Activated naive CD4-positive, alpha-beta T cell treated with anti-CD3 and anti-CD28 coated beads, Interleukin-2, amount 50 U/mL, for 16 hours (primary cell): ENCODE data around the gene CCDC158.
"Not testable (repeated sequence)": the region's sequence is repeated elsewhere in the genome, so short reads cannot be mapped to it uniquely, and the experiment has no call there.

Experiments used
- DNase-seq: peaks from one replicate; pipeline ENCODE4 v3.0.0-alpha.2; 2020

CCDC158 gene

DNA sequence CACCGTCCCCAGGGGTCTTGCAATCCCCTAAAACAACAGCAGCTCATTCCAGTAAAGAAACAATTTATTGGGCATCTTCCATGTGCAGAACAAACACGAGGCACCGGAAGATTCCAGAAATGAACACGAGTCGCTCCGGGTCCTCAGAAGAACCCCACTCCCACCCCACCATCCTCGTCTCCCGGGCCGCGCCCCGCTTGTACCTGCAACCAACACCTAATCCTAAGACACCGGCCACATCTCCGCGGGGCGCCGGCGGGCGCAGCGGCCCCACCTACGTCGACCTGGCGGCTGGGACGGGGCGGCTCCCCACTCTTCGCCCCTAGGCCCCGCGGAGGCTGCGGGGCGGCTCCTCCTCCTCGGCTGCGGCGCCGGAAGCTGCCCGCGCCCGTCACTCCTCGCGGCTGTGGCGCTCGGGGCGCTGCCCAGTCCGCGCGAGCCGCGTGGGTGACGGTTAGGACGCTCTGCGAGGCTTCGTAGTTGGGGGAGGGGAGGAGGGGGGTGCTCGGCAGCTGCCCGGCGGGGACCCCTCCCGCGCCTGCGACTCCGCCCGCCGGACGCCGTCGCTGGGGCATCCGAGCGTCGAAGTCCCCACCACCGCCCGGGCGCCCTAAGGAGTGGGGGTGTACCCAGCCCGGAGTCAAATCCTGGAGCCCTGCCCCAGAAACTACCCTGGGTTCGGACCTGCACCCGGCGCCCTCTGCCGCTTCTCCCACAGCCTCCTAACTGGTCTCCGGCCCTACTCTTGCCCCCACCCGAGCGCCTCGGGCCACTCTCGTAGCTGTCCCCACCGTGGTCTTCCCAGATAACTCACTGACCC, at the start of gene CCDC158:
Gene CCDC158, minus strand, starts transcription at position 380 of the 820 bp plus-strand sequence. CDS start 17,934 bp downstream, outside the sequence.
- DNase-seq: peak; percentile 17

DNA sequence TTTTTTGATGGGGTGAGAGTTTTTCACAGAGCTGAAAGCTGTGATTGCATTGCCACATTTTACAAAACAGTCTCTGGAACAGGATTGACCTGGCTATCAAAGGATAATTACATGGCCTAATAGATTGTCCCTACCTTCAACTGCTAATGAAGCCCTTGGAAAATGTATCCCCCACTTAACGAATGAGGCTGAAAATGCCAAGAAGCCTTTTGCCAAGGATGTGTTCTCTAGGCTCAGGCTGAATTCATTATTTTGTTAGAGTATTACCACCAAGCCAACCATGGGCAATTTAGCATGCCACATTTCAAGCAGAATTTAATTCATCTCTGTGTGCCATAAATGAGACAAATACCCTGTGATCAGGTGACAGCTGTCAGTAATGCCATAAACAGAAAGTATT, 49.6 kb upstream of the CCDC158 start:
- DNase-seq: no peak

DNA sequence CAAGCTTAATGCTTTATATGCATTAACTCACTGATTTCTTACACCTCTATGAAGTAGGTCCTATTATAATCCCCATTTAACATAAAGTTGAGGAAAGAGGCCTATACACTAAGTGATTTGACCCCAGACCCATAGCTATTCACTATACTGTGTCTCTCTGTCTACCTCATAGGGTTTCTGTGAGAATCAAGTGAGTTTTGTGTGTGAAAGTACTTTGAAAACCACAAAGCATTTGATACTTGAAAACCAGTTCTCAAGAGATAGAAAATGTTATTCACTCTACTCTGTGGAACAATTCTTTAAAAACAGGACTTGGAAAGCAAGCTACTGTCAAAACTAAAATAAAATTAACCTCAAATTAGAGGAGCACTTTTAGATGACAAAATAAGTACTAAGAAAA, 49.1 kb upstream of the CCDC158 start:
- DNase-seq: no peak

DNA sequence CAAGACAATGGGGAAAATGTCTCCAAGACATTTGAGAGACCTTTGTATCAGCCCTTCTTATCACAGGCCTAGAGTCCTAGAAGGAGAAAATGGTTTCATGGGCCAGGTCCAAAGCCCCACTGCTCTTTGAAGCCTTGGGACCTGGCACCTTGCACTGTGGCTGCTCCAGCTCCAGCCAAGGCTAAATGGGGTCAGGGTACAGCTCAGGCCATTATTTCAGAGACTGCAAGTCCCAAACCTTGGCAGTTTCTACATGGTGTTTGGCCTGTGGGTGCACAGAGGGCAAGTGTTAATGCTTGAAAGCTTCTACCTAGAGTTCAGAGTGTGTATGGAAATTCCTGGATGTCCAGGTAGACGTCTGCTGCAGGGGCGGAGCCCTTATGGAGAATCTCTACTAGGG, 42.6 kb upstream of the CCDC158 start:
- no peak for DNase-seq

DNA sequence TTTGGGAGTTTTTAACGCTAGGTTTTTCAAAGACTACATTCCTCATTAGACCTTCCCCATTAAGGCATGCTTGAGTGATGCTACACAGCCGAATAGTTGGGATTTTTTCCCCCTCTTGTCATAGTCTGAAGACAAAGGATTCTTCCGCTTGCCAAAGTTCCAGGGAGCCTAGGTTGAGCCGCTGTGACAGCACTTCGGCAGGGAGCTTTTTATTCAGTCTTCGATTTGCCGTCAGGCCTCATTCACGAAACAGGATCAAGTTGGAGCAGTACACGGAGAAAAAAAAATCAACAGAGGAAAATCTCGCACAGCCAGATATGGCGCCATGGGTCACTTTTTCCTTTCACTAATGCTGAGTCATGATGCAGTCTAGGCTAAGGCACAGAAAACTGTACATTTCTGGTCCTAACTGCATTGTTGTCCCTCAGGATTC, 38.4 kb upstream of the CCDC158 start:
- DNase-seq: no peak

DNA sequence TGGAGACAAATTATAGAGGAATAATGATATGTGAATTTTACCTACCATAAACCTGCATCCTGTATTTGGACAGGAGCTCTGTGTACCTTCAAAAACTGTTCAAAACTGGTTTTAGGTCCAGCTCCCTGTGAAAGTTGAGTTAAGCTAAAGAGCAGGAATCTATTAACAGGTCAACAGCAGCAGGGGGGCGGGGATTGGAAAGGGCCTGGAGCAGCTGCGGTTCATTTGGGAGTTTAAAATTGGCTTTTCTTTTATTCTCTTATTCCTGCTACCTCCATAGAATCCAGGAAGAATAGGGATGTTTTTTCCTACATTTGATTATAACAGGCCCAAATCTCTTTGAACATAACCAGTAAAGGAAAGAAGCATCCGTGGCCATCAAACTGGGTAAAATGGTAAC, 37.9 kb upstream of the CCDC158 start:
- DNase-seq: no peak

DNA sequence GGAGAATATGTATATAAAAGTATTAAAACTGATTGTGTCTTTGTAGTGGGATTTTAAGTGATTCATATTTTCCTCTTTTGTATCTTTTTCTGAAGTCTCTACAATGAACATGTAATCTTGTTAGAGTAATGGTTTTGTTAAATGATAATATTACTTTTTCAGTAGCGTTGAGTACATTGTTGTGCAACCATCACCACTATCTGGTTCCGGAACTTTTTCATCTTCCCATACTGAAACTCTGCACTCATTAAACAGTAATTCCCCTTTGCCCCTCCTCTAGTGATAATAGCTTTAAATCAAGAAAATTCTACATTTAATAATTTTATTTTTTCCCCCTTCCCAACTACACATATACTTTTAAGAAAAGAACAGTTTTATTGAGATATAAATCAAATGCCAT, 37.4 kb upstream of the CCDC158 start:
- no peak for DNase-seq

DNA sequence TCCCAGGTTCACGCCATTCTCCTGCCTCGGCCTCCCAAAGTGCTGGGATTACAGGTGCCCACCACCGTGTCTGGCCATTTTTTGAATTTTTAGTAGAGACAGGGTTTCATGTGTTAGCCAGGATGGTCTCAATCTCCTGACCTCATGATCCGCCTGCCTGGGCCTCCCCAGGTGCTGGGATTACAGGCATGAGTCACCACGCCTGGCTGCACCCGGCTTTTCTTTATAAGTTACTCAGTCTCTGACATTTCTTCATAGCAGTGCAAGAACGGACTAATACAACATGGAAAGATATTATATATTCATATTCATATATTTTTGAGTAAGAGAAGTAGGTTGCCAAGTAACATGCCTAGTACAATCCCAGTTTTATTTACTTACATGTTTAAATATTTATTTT, 36.9 kb upstream of the CCDC158 start:
- no peak for DNase-seq

DNA sequence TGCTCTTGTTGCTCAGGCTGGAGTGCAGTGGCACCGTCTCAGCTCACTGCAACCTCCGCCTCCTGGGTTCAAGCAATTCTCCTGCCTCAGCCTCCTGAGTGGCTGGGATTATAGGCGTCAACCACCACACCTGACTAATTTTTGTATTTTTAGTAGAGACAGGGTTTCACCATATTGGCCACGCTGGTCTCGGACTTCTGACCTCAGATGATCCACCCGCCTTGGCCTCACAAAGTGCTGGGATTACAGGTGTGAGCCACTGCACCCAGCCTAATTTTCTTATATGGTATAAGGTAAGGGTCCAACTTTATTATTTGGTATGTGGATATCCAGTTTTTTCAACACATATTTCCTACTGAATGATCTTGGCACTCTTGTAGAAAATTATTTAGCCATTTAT, 33.1 kb upstream of the CCDC158 start:
- not testable (repeated sequence) for DNase-seq

DNA sequence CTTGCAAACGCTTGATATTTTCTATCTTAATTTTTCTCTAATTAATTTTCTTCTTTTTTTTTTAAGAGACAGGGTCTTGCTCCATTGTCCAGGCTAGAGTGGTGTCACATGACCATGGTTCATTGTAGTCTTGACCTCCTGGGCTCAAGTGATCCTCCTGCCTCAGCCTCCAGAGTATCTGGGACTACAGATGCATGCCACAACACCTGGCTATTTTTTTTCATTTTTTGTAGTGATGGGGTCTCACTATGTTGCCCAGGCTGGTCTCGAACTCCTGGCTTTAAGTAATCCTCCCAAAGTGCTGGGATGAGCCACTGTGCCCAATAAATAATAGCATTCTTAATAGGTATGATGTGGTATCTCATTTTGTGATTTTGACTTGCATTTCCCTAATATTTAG, 32.3 kb upstream of the CCDC158 start:
- no peak for DNase-seq

DNA sequence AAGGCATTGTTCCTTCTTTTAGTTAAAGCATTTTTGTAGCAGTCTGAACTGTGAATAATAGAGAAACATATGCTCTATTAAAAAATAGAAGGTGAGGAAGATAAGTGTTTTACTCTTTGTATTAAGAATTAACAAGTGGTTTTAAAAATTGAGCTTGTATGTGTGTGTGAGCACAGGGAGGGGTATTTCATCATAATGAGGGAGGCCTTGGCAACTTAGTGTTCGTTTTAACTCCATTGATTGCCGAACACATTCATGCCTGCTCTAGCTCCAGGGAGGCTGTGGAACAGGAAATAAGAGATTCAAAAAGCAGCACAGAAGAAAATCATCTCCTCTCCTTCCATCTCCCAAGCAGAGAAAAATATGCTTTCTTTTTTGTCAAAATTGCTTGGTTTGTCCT, 28.9 kb upstream of the CCDC158 start:
- no peak for DNase-seq

DNA sequence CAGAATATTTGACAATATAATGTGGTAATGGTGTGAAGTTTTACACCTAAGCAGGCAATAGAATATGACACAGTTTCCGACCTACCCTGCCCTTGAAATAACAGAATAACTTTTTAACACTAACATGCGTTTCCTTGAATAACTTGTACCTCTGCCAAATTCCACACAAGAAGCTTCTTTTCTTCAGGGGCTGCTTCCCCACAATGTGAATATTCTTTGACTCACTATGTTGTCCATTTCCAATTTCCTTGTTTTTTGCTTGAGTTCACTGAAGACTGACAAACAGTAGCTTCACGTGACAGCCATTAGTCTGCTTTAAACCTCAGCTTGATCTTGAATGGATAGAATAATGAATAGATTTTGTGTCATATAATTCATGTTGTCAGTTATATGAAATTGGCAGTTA, 28.4 kb upstream of the CCDC158 start:
- DNase-seq: no peak

DNA sequence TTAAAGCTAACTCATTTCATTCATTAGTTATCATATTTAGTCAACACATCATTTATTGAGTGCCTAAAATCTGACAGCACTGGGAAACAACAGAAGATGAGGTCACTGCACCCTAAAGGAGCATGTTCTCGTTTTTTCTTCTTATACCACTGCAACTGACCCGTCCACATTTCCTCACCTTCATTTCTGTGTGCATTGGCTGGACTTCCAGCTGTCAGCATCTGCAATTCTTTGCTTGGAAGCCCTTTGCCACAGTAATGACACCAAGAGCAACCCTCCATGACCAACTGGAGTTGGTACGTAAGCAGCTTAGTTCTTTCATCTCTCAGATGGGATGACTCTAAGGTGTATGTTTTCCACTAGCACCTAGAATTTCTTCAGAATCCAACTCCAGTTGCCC, 27.3 kb upstream of the CCDC158 start:
- DNase-seq: no peak

DNA sequence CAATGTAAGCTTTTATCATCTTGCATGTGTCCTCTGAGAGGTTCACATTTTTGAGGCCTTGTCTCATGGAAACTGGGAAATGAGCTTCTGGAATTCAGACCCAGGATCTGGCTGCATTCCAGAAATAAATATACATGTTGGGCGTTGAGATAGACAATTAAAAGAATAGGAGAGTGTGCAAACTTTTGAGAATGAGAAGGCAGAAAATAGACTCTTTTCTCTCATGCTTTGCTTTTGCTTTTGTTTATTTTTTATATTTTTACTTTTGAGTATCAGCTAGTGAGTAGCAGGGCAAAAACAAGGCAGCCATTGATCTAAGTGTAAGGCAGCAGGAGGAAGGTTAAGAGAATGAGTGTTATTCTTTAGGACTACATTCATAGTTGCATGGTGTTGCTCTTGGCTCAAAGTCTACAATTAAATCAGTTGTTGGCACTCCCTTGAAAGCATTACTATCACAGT, 26.5 kb upstream of the CCDC158 start:
- no peak for DNase-seq

DNA sequence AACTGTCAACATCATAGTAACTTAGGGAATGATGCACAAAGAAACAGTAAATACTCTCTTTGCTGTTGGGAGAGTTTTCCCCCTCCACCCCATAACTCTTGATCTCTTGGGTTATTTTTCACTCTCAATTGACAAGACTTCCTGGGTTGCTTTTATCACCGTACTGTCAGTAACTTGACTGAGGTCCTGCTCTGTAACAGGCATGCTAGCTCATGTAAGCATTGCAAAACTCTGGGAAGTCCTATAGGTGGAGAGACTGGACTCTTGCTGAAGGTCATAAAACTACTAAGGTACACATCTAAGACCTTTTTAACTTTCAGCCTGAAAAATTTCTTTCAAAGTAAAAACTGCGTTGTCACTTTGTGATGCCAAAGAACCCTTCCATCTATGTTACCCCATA, 25.0 kb upstream of the CCDC158 start:
- DNase-seq: no peak

DNA sequence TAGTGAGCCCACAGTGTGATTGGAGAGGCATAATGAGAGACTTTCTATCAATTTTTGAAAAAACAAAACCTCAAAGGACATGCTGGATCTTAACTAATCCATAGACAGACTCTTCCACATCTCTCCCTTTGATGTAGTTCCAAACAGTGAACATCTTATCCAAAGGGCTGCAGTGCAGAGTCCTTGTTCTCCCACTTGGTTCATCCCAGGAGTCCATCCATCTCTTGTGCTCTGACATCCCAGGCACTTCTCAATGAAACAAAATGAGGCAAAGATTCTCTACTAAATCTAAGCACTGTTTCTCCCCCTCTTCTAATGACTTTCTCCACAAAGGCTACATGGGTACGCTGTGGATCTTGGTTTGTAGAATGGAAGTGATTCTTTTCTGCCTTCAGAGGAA, 22.4 kb upstream of the CCDC158 start:
- no peak for DNase-seq

DNA sequence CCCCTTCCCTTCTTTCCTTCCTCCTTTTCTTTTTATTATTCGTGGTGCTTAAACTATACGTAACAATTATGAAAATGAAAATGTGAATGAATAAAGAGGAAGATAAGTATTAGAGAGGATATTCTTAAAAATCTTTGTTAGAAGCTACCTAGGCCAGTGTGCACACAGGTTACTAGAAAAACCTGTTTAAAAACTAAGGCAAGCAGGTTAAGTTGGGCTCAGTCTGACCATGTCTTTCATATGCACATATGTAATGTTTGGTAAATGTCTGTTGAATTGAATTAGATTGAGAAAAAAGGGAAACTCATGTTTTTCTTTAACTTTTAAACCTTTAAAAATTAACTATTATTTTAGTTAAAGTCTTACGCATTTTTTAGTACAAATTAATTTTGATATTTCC, 21.9 kb upstream of the CCDC158 start:
- DNase-seq: no peak

DNA sequence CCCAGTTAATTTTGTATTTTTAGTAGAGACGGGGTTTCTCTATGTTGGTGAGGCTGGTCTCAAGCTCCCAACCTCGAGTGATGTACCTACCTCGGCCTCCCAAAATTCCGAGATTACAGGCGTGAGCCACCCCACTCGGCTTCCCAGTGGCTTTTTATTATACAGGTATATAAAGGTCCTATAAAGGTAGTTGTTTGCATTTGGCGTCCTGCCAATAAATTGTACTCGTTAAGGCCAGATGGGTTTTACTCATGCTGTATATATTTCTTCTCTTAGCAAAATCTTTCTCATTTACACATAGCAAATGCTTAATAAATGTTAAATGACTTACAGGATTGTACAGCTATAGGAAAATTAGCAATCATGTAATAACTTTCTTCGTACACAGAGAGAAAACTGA, 20.9 kb upstream of the CCDC158 start:
- no peak for DNase-seq

DNA sequence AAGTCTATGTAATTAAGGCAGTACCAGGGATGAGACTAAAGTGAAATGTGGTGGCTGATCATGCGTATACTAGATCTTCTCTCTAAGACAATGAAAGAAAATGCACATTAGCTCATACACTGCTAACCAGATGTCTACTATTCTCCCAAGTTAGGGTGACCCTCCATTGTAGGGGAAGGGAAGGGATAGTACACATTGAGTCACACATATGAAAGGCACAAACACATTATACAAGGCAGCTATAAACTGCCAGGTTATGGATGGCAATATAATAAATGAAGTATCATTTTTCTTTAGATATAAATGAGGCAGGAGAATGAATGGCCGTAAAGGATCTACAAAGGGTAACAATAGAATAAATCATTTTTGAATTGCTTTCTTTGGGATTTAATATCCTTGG, 18.6 kb upstream of the CCDC158 start:
- no peak for DNase-seq

DNA sequence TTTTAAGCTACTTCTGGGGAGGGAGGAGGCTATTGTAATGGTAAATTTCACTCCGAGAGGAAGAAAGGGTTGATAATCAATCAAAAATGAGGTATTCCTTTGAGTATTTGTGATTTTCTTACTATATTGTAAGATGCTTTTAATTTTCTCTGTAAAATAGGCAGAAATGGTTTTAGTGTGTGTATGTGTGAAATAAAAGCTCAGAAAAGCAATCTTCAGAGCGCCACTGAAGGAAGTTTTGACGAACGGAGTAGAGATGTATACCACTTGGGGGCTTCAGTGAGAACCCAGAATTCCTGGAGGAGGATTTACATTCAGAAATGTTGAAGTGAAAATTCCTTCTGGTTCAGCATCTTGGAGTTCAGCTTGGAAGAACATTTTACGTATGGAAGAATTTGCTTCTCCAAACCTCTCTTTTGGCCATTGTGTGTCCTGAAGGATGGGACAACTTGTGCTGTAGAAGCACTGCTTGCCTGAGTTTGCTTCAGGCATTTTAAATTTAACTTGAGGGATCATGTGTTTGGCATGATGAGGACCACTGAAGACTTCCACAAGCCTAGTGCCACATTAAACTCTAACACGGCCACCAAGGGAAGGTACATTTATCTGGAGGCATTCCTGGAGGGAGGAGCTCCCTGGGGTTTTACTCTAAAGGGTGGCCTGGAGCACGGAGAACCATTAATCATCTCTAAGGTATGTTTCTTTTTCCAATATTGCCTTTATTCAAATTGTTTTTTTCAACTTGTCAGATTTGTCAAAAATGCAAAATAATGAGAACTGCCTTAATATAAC, 14.8 kb upstream of the CCDC158 start:
- DNase-seq: no peak

DNA sequence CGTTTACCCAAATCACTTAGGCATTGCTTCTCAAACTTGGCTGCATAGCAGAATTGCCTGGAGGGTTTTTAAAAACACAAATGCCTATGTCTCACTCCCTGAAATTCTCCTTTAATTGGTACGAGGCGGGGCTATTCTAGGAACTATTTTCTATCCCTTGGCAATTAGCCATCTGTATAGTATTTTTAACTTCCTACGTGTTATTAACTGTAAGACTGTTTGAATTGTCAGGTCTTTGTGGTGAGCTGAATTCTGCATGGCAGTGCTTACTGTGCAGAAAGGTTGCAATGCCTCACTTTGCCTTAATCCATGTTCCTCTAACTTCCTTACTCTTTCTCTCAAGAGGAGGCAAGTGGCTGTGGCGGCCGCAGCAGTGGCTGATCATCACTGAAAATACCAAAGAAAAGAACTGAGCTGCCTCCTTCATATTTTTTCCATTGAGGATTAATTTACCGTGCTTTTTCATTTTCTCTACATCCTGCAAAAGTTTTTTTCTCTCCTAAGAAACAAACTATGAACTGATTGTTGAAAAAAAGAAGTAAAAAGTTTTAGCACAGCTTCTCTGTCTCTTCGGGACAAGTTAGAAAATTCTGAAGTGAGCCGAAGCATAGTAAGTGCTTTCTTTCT, 14.1 kb upstream of the CCDC158 start, which contains the start of gene SHROOM3:
Gene SHROOM3, plus strand, starts transcription at position 329 of the 627 bp plus-strand sequence. CDS start 824 bp downstream, outside the sequence.
- DNase-seq: no peak

DNA sequence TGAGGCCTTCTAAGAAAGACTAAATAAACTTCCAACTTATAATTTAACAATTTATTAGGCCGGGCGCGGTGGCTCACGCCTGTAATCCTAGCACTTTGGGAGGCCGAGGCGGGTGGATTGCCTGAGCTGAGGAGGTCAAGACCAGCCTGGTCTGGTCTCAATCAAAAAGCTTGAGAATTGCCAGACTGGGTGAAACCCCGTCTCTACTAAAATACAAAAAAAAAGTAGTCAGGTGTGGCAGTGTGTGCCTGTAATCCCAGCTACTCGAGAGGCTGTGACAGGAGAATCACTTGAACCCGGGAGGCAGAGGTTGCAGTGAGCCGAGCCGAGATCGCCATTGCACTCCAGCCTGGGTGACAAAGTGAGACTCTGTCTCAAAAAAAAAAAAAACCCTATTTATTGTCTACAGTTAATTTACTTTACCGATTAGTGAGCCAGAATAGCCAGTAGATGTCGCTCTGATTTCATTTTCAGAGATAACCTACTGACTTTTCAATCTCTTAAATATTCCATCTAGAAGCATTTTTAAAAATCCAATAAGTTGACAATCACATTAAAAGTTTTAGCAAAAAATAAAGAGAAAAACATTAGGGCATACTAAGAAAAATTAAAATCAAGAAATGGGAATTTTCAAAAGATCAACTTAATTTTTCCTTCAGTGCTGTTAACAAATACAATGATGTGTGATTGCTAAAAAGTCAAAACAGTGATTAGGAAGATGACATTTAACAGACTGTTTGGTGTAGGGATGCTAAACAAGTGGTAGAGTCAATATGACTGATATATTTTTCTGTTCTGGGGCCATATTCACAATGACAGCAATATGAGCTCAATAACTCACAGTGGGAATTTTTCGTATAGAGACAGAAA, 9.8 kb upstream of the CCDC158 start:
- no peak for DNase-seq

DNA sequence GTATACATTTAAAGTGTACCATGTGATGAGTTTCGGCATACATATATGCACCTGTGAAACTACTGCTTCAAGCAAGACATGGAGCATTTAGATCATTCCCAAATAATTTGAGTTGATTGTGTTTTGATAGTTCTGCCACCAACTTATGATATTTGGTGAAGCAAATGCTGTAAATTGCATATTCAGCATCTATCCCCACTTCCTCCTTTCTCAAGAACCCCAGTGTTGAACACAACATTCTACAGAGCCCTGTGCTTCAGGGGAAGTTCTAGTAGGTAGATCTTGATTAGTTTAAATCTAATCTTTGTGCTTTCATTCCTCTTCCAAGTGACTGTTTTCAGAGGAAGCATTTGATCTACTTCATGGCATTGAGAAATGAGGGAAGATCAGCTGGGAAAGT, 8.7 kb upstream of the CCDC158 start:
- DNase-seq: no peak
